Endometrial microvascular endothelial cells (primary cell): ENCODE results near the gene PAK4. TPM values are rescaled to one million over a fixed set of nuclear protein-coding genes. Genes with fewer than 3 reads are reported as not detected.

Source experiments
- in situ Hi-C: cut with HindIII; loops from 2 replicates; pipeline ENCODE4 v1.10.0; 2017; ENCODE audit warnings: low sequenced_read_pairs, low pct_unique_long_range_greater_than_20kb; ENCODE audit errors: inconsistent ontology term
- total RNA-seq: library from RNA; depleted of rRNA; stranded (reverse); fragments of >200 nt; gene quantifications from one replicate; pipeline ENCODE4 v1.2.3, GENCODE V29; 2015; ENCODE audit errors: inconsistent ontology term

PAK4 gene
- total RNA-seq, 1 donor from 2014 or later = 17.9 TPM

GRCh38 chr19:39126312-39127187, 964 bp downstream of the PAK4 start:
- in situ Hi-C loops = no loop called here

DNA sequence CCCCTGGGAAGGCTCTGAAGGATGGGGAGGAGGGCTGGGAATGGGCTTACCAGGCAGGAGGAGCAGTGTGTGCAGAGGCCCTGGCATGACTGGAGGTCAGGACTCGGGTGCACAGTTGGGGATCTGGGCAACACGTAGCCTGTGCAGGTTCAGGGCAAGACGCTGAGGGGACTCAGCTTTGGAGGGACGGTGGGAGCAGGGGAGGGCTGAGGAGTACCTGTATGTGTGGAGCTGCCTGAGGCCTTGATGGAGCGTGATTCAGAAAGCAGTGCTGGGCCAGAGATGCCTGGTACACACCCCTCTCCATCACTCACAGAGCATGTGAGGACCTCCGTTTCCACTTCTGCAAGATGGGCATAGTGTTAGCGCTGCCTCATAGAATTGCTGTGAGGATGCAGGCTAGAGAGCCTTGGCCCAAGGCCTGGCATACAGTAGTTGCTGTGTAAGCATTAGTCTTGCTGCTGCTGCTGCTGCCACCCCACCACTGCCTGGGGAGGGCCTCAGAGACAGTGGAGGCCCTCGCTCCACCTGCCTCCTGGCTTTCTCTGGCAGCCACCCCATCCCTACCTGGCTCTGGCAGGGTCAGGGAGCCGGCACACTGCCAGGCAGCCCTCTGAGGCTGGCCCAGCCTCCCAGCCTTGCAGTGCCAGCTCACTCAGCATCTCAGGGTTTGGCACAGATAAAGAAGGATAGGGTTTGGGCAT, 2.4 kb downstream of the PAK4 start:
- in situ Hi-C loops = no loop called here

DNA sequence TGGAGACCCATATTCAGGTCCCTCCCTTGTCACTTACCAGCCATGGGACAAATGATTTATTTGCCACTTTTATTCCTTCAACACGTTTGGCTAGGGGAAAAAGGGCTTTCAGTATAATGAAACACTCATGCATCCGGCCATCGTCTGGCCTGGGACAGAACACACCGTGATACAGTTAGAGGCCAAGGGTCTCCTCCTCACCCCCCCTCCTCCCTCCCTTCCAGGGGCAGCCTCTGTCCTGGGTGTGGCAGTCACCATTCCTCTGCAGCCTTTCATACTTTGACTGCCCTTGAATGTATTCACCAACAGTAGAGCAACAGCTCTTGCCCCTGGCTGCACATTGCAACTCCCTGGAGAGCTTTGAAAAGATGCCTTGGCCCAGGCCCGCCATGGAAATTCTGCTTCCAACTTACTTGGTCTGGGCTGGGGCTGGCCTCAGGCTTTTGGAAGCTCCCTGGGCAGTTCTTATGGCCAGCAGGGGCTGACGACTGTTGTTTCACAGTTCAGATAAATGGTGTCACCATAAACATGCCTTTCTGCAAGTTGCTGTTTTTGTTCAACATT, 3.0 kb downstream of the PAK4 start:
- in situ Hi-C loops = no loop called here

GRCh38 chr19:39129116-39129515, 3.5 kb downstream of the PAK4 start:
- in situ Hi-C loops = no loop called here

DNA sequence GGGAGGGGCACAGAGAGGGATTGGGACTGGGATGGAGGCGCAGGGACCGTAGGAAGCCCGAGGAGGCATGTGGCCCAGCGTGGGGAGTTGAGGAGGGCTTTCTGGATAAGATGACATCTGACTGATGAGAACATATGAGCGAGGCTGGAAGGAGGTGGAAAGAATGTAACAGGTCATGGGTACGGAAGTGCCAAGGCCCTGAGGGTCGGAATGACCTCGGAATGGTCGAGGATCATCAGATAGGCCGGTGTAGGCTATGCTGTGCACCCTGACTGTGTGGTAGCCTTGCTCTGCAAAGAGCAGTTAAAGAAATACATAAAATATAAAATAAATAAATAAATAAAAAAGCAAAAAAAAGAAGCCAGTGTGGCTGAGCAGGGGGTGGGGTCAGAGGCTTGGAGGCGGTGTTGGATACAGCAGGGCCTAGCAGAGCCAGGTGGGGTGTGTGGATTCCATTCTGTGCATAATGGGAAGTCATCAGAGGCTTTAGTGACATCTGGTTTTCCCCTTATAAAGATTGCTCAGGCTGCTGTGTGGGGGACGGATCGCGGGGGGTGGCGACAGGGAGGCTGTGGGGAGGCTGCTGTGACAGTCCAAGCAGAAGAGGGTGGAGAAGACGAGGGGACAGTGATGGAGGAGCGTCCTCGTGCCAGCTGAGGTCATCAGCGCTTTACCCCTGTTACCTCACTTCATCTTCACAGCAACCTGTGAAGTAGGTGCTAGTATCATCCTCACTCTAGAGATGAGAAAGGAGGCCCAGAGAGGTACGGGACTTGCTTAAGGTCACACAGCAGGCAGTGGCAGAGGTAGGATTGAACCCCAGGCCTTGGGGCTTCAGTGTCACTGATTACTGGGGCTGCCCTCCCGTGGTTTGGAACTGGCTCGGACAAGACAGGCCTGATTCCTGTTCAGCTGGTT, 5.0 kb downstream of the PAK4 start:
- in situ Hi-C loops = no loop called here

- in situ Hi-C loops = no loop called here
Measured at GRCh38 chr19:39131255-39131755, 5.7 kb downstream of the PAK4 start.

- in situ Hi-C loops = no loop called here
Measured at GRCh38 chr19:39132344-39132969, 6.9 kb downstream of the PAK4 start.

- in situ Hi-C loops = no loop called here
Measured at GRCh38 chr19:39133431-39134270, 8.1 kb downstream of the PAK4 start.

DNA sequence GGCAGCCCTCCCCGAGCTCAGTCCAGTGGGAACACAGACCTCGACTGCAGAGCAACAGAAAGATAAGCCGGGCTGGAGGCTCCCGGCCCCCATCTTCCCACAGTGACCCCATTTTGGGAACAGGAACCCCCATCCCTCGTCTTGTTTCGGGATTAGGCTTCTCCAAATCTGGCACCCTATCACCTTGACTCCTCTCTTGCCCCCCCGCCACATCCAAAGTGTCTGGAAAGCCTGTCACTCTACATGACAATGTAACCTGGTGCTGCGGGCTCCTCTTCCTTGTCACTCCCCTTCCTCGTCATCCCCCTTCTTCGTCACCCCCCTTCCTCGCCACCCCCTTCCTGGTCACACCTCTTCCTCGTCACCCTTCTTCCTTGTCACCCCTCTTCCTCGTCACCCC, 10.1 kb downstream of the PAK4 start:
- in situ Hi-C loops = no loop called here

GRCh38 chr19:39136225-39136940, 10.8 kb downstream of the PAK4 start:
- in situ Hi-C loops = no loop called here

DNA sequence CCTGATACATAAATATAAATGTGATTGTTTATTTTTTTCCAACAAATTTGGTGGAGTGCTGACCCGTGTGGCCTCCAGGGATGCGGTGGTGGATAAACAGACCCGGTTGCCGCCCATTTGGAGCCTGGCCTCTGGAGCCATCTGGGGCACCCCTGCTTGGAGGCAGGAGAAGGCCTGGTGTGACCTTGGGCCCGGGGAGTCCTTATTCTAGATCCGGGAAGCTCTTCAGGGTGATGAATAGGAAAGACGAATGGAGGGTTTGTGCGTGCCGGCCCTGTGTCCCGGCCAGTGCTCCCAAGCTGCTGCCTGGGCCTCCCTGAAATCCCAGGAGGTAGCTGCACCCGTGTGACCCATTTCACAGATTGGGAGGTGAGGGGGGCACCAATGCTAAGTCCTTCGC, 11.5 kb downstream of the PAK4 start:
- in situ Hi-C loops = no loop called here

GRCh38 chr19:39138221-39139211, 12.9 kb downstream of the PAK4 start:
- in situ Hi-C loops = no loop called here

DNA sequence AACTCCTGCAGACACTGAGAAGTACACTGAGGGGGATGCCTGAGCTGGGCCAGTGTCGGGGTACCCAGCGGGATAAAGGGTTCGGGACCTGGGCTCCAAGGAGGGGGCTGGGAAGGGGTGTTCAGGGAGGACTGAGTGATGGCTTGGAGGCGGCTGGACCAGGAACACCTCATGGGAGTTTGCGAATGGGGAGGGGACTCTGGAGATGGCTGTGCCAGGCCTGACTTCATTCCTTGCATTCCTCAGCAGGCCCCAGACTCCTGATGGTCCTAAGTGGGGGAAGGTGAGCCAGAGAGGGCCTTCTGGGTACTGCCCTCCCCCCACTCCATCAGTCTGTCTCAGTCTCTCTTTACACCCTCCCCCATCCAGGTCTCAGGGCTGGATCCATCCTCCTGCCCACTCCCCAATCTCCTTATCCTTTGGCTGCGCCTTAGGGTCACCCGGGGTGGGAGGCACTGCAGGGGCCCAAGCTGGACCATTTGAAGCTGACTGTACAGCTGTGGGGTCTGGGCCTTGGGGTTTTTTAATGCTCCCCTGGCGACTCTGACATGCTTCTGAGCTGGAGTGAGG, 13.8 kb downstream of the PAK4 start:
- in situ Hi-C loops = no loop called here

DNA sequence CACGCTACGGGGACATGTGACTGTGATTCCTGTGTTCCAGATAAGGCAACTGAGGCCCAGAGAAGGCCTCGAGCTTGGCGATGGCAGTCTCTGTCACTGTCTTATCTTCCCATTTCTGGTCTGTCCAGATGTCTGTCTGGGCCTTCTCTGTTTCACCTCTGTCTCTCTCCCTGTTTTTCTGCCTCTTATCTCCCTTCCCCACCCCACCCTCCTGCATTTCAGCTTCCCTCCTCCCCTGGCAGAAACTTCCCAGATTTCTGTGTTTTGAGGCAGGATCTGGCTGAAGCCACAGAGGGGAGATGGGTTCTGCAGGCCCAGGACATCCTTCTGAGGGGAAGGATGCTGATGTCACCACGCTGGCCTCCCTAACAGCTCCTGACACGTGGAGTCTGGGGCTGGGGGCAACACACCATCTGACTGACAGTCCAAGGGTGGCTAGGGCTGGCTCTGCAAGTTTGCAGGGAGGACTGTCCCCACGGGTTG, 14.4 kb downstream of the PAK4 start:
- in situ Hi-C loops = no loop called here

DNA sequence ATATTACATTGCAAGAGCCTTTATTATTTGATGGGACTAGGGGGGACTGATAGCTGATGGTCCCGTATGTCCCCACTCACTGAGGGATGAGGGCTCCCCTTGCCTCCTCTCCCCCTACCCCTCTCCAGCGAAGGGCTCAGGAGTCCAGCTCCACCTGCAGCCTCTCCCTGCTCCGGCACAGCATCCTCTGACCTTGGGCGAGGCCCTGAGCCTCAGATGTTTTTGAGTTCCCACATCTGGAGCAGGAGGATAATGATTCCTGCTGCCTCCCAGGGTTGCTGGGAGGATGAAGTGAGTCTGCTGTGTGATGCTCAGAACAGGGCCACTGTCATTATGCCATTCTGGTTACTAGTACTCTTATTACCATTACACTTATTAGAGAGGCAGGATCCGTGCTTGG, 15.0 kb downstream of the PAK4 start:
- in situ Hi-C loops = no loop called here
